Fibroblast of lung (primary cell): ENCODE results near the gene ST3GAL4. TPM values are rescaled to one million over a fixed set of nuclear protein-coding genes. Genes with fewer than 3 reads are reported as not detected.
"Not testable (repeated sequence)": the region's sequence is repeated elsewhere in the genome, so short reads cannot be mapped to it uniquely, and the experiment has no call there.

Source experiments
- DNase-seq, 2 donors: peaks; one replicate each; pipeline versions ENCODE4 v3.0.0 to v3.0.0-alpha.2; 2010; ENCODE audit warnings: low read depth in 2 of 2
- H2AFZ ChIP-seq: 2 replicates; pipeline ENCODE4 v1.5.1; 2012; ENCODE audit warnings: low read length, control low read depth, inconsistent platforms
- H3K27ac ChIP-seq: 2 replicates; pipeline ENCODE4 v1.5.1; 2011; ENCODE audit warnings: low read length, control low read depth; ENCODE audit not compliant: insufficient read depth
- H3K27me3 ChIP-seq: 2 replicates; pipeline ENCODE4 v1.5.1; 2011; ENCODE audit warnings: mild to moderate bottlenecking, low read length; ENCODE audit not compliant: control insufficient read depth, insufficient read depth
- H3K36me3 ChIP-seq: 2 replicates; pipeline ENCODE4 v1.5.1; 2011; ENCODE audit warnings: low read length; ENCODE audit not compliant: control insufficient read depth, insufficient read depth
- H3K4me1 ChIP-seq: 2 replicates; pipeline ENCODE4 v1.5.1; 2011; ENCODE audit warnings: low read length; ENCODE audit not compliant: control insufficient read depth, insufficient read depth; ENCODE audit errors: extremely low read depth
- H3K4me2 ChIP-seq: 2 replicates; pipeline ENCODE4 v1.5.1; 2011; ENCODE audit warnings: low read length, control low read depth; ENCODE audit not compliant: insufficient read depth; ENCODE audit errors: extremely low read depth
- H3K4me3 ChIP-seq, 4 experiments: fragments of 200-600 bp in 1 of 4; sonication (generic) in 1 of 4; replicated peaks in 1 of 4; 2 replicates each; pipeline ENCODE4 v1.5.1; 2011 to 2016; ENCODE audit warnings: low read length in 4 of 4, low read depth in 3 of 4, mild to moderate bottlenecking in 3 of 4, control low read depth in 2 of 4, inconsistent platforms in 1 of 4, mixed read lengths in 1 of 4; ENCODE audit not compliant: insufficient read depth in 1 of 4; ENCODE audit errors: control extremely low read depth in 1 of 4
- H3K79me2 ChIP-seq: 2 replicates; pipeline ENCODE4 v1.5.1; 2012; ENCODE audit warnings: mild to moderate bottlenecking, low read length, inconsistent platforms; ENCODE audit not compliant: control insufficient read depth, insufficient read depth
- H3K9ac ChIP-seq: 2 replicates; pipeline ENCODE4 v1.5.1; 2011; ENCODE audit warnings: mild to moderate bottlenecking, low read length, control low read depth; ENCODE audit not compliant: insufficient read depth
- H3K9me3 ChIP-seq: 2 replicates; pipeline ENCODE4 v1.5.1; 2012; ENCODE audit warnings: low read depth, low read length; ENCODE audit not compliant: control insufficient read depth, insufficient read depth
- H4K20me1 ChIP-seq: 2 replicates; pipeline ENCODE4 v1.5.1; 2011; ENCODE audit warnings: low read length; ENCODE audit not compliant: control insufficient read depth, insufficient read depth; ENCODE audit errors: extremely low read depth
- CTCF ChIP-seq, 2 donors: IDR thresholded peaks in 1 of 2; conservative IDR thresholded peaks in 1 of 2; 1 replicate in 1 of 2; 2 replicates in 1 of 2; pipeline ENCODE4 v1.5.1; 2011 to 2012; ENCODE audit warnings: low read length in 2 of 2, control low read depth in 1 of 2, inconsistent platforms in 1 of 2, low read depth in 1 of 2, mild to moderate bottlenecking in 1 of 2
- EZH2 ChIP-seq: IDR thresholded peaks from 2 replicates; pipeline ENCODE4 v1.5.1; 2012; ENCODE audit warnings: low read length, control low read depth, mild to moderate bottlenecking; ENCODE audit errors: missing control alignments
- polyA plus RNA-seq, 2 donors: library from polyadenylated mRNA; depleted of rRNA in 1 of 2; stranded (reverse) in 1 of 2; unstranded in 1 of 2; fragments of >200 nt; gene quantifications; 2 replicates each; pipeline ENCODE4 v1.2.1, GENCODE V29; 2011 to 2012; ENCODE audit warnings: missing spikeins in 1 of 2
- total RNA-seq: library from RNA; depleted of rRNA; stranded (reverse); fragments of >200 nt; gene quantifications from 2 replicates; pipeline ENCODE4 v1.2.1, GENCODE V29; 2014

ST3GAL4 gene
- total and polyA plus RNA-seq, 2 donors (not counting 1 experiment from before 2014, with no cell fraction given), result 16.7 to 36.8 TPM

DNA sequence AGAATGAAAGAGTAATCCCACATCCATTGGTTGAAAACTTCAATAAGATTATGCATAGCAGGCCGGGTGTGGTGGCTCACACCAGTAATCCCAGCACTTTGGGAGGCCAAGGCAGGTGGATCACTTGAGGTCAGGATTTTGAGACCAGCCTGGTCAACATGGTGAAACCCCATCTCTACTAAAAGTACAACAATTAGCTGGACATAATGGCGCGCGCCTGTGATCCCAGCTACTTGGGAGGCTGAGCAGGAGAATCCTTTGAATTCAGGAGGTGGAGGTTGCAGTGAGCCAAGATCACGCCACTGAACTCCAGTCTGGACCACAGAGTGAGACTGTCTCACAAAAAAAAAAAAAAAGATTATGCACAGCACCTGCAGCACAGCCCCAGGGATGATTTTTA lies 12.3 kb downstream of the ST3GAL4 start:
- H3K4me1 ChIP-seq, H2AFZ ChIP-seq, H3K27ac ChIP-seq, H3K9me3 ChIP-seq, H3K4me2 ChIP-seq, H4K20me1 ChIP-seq, H3K79me2 ChIP-seq, H3K36me3 ChIP-seq, H3K4me3 ChIP-seq, H3K27me3 ChIP-seq, DNase-seq, H3K9ac ChIP-seq: not testable (repeated sequence)

DNA sequence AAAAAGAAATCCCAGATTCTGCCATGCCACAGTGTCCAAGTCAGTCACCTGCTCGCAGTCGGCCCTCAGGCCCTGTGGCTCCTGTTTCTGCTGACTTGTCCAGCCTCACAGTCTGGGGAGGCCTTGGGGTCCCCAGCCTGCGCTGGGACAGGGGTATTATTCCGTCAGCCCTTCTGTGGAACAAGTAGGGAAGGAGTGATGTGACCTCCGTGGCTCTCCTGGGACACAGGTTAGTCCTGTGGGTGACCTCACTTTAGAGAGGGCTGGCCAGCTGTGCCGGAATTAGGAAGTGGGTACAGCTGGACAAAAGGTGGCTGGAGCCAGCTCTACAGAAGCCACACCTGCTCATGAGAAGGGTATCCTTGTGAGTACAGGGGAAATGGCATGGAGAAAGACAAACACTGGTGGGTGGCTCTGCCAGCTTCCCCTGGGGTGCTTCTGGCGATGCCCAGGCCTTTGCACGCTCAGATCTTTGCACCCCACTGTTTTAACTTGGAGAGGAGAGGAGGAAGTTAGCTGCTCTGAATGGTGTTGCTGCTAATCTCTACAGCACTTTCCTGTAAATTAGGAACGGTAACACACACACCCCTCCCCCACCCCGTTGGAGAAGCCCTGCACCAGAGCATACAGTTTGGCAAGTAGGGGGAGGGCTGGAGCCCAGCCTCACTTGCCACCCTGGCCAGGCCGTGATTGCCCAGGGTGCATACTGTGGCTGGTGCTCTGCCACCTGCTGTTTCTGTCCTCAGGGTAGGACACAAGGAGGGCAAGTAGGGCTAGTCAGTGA lies 13.0 kb downstream of the ST3GAL4 start:
- H3K79me2 ChIP-seq, H3K4me1 ChIP-seq, H4K20me1 ChIP-seq, H3K27ac ChIP-seq, DNase-seq, H2AFZ ChIP-seq, H3K9ac ChIP-seq, H3K27me3 ChIP-seq, H3K36me3 ChIP-seq, H3K9me3 ChIP-seq, H3K4me2 ChIP-seq, H3K4me3 ChIP-seq: not testable (repeated sequence)

GRCh38 chr11:126370016-126370415 lies 14.5 kb downstream of the ST3GAL4 start:
- DNase-seq, result no peak
- Histone ChIP-seq H3K9ac (no peak overlapping the region), H4K20me1 (no peaks in the 10 kb centered on the region), H2AFZ (no peak overlapping the region), H3K27ac (no peak overlapping the region), H3K27me3 (no peaks in the 10 kb centered on the region), H3K4me1 (peaks cover 4% of the 10 kb centered on the region), H3K79me2 (no peaks in the 10 kb centered on the region), H3K36me3 (no peaks in the 10 kb centered on the region), H3K9me3 (no peaks in the 10 kb centered on the region), H3K4me3 (no peak overlapping the region), H3K4me2 (no peak overlapping the region)
- TF ChIP-seq CTCF (conservative IDR thresholded peaks at IDR 0.05 in 1 of 2, IDR thresholded peaks at IDR 0.05 in 1 of 2; ENCODE audit: low read depth in 1 of 2, low read length in 2 of 2), result no peak
- no peak for TF ChIP-seq EZH2

GRCh38 chr11:126371595-126371994 lies 16.1 kb downstream of the ST3GAL4 start:
- no peaks in the 10 kb centered on the region for H3K27me3 ChIP-seq
- no peak overlapping the region for H3K27ac ChIP-seq
- peaks cover 4% of the 10 kb centered on the region for H3K4me1 ChIP-seq
- no peak overlapping the region for H3K4me3 ChIP-seq
- no peak overlapping the region for H2AFZ ChIP-seq
- H3K9me3 ChIP-seq, result no peaks in the 10 kb centered on the region
- no peak overlapping the region for H3K9ac ChIP-seq
- no peaks in the 10 kb centered on the region for H3K79me2 ChIP-seq
- no peak overlapping the region for H3K4me2 ChIP-seq
- no peaks in the 10 kb centered on the region for H3K36me3 ChIP-seq
- H4K20me1 ChIP-seq, result peaks cover 3% of the 10 kb centered on the region
- TF ChIP-seq EZH2 (no peak), CTCF (conservative IDR thresholded peaks at IDR 0.05 in 1 of 2, IDR thresholded peaks at IDR 0.05 in 1 of 2; ENCODE audit: low read depth in 1 of 2, low read length in 2 of 2) (no peak)
- DNase-seq, result no peak

GRCh38 chr11:126373389-126374066 lies 18.0 kb downstream of the ST3GAL4 start:
- not testable (repeated sequence) for H3K79me2 ChIP-seq, H3K36me3 ChIP-seq, H3K4me1 ChIP-seq, H3K27ac ChIP-seq, H3K9me3 ChIP-seq, H3K4me2 ChIP-seq, H4K20me1 ChIP-seq, H3K27me3 ChIP-seq, H3K4me3 ChIP-seq, H3K9ac ChIP-seq, H2AFZ ChIP-seq
- peak in 1 of 2 donors; percentile 30 for DNase-seq
